GM19238 (cell line): ENCODE results near the gene IVD.

Experiments
- DNase-seq: peaks from one replicate; pipeline ENCODE4 v3.0.0; 2011; ENCODE audit warnings: low spot score; ENCODE audit not compliant: insufficient read length

IVD gene

DNA sequence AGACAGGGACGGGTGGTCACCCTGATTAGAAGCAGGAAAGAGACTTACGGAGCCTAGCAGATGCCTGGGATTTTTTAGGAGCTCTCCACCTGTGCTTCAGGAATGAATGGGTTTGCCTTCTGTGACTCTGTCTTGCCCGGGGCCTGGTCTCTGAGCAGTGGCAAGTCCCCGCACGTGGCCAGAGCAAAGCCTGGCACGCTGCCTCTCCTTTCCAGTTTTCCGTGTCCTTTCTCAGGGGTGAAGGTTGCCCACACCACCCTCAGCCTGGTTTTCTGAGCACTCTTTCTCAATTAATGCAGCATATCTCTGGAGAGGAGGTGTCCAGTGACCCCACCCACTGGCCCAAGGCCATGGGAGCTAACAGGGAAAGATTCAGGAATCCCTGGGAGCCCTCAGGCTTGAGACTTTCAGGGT is 50.7 kb downstream of the IVD start:
- no peak for DNase-seq

DNA sequence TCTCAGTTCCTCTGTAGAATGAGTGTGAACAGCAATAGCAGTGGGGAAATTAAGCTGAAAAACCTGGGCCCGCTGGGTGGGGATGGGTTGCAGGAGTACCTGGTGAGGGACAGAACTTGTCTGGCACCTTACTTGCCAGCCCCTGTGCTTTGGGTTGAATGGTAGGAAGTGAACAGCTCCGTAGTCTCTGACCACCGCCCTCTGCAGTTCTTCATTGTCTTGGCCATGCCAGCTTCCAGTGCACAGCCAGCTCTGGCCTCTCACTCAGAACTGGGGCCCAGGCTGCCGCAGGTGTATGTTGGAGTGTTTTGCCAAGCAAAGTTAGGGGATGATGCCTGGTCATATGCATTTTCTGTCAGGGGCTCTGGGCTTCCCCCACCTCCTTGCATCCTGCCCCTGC is 51.1 kb downstream of the IVD start:
- no peak for DNase-seq

DNA sequence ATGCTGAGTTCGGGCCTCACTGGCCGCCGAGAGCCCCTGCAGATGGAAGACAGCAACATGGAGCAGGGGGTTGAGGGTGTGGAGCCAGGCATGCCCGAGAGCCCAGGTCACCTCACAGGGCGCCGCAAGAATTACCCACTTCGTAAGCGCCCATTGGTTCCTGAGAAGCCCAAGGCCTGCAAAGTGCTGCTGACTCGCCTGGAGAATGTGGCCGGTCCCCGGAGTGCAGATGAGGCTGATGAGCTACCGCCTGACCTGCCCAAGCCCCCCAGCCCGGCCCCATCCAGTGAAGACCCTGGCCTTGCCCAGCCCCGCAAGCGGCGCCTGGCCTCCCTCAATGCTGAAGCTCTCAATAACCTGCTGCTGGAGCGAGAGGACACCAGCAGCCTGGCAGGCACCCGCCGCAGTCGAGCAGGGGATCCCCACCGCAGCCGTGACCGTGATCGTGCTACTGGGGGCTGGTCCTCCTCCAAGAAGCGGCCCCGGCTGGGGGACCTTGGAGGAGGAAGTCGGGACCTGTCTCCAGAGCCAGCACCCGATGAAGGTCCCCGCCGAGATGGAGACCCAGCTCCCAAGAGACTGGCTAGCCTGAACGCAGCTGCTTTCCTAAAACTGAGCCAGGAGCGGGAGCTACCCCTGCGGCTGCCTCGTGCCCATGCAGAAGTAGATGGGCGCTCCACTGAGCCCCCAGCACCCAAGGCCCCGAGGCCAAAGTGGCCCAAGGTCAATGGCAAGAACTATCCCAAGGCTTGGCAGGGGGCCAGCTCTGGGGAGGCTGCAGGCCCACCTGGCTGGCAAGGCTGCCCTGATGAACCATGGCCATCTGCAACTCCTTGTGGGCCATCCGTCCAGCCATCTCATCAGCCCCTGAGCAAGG is 53.1 kb downstream of the IVD start:
- DNase-seq: no peak

DNA sequence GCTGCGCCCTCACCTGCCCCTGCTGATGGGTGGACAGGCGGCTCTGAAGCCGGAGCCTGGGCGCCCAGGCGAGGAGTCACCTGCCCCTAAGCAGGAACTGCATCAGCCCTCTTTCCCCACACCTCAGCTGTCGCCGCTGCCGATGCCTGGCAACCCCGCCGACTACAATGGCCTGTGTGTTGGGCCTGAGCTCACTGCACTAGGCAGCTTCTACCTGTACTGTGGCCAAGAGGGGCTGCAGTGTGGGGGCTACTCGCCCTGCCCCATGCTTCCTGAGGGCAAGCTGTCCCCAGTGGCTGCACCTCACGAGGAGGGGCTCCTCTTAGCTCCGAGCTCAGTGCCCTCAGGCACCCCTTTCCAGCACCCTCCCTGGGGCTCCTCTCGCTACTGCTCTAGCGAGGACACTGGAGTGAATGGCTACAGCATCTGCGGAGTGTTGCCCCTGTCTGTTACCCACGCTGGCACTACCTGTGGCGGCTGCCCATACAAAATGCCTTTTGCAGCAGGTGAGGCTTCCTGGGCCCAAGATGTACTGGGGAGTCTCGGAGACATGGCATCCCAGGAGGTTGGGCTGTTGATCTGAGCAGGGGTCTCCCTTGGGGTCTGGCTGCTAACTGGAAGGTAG is 53.9 kb downstream of the IVD start:
- DNase-seq: no peak

DNA sequence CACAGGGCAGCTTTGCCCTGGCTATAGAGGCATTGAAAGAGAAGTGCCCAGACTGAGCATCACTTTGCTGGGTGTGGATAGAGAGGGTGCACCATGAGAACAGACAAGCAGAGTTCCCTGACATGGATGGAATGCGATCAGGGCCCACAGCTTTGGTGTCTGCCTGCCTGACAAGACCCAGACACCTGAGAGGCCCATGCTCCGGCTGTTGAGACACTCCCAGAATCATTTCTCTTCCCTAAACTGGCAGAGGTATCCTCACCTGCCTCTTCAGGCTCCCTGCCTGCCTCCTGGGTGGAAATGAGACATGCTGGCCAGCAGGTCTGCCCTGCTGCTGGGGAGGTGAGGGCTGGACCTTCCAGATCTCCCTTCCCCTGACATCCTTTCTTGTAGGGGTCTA is 54.8 kb downstream of the IVD start:
- no peak for DNase-seq

DNA sequence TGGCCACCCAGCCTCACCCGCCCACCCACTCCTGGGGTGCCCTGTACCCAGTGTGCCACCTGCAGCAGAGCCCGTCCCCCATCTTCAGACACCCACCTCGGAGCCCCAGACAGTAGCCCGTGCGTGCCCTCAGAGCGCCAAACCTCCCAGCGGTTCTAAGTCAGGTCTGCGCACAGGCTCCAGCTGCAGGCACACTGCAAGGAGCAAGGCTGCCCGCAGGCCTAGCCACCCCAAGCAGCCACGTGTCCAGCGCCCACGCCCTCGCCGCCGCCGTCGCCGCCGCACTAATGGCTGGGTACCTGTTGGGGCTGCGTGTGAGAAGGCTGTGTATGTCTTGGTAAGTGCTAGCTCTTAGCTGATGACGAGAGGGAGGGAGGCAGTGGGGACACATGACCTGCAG is 56.4 kb downstream of the IVD start:
- DNase-seq: no peak

DNA sequence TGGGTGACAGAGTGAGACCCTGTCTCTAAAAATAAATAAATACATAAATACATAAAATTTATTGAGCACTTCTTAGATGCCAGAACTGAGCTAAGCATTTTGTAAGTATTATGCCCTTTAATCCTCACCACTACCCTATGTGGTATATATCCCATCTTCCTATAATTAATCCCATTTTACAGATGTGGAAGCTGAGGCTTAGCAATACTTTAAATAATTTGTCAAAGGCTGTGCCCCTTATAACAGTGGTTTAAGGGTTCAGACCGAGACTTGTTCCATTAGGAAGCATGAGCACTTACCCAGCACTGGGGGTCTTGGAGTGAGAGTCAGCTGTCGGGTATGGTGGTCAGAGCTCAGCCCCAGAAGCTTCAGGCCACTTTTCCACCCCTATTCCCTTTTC is 57.7 kb downstream of the IVD start:
- DNase-seq: no peak

DNA sequence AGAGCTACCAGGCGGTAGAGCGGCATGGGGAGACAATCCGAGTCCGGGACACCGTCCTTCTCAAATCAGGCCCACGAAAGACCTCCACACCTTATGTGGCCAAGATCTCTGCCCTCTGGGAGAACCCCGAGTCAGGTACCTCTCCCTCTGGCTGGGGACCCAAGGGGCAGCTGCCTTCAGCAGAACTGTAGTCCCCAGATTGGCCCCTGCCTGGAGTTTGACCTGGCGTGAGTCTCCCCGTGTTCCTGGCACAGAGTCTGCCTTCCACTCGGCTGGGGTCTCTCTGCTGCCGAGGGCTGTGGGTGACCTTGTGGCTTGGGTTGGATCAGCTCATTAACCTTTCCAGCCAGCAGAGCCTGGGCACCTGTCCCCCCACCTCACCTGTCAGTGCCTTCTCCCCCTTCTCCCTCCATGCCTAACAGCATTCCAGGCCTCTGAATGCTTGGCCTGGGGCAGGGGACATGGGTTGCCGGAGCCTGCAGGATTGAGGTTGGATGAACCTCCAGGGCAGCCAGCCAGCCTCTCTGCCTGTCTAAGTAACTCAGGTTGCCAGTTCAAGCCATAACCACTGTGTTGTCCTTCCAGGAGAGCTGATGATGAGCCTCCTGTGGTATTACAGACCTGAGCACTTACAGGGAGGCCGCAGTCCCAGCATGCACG is 58.4 kb downstream of the IVD start:
- no peak for DNase-seq

DNA sequence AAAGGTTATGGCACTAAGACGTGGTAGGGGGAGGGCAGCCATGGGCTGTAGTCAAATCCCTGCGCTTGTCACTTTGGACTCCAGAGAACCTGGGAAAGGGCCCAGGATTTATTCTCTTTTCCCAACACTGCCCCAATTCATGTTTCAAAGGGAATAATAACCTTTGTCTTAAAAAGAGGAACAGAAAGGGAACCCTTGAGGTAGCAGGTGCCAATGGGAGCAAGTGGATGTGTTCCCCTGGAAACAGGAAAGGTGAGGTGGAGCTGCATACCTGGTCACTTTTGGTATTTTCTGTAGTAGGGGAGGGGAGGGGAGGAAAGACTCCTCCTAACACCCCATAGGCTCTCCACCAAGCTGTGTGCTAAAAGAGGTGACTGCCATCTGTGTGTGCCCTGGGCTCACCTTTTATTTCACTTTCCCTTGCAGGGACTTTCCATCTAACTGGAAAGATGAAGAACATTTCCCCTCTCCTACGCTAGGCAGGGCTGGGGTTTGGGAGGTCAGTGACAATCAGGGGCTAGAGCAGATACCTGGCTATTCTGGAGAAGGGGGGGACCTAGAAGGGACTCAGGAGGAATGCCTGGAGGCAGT is 59.1 kb downstream of the IVD start:
- DNase-seq: no peak

DNA sequence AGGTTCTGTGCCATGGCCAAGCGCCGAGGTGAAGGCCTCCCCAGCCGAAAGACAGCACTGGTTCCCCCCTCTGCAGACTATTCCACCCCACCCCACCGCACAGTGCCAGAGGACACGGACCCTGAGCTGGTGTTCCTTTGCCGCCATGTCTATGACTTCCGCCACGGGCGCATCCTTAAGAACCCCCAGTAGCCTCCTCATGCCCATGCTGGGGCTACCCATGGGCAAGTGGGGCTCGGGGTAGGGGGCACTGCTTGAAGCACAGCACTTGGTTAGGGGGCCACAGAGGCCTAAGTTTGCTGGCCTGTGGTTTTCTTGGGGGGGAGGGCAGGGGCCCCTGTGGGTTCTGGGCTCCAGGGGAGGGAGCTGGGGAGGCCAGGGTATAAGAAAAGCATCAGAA is 60.3 kb downstream of the IVD start:
- DNase-seq: no peak

DNA sequence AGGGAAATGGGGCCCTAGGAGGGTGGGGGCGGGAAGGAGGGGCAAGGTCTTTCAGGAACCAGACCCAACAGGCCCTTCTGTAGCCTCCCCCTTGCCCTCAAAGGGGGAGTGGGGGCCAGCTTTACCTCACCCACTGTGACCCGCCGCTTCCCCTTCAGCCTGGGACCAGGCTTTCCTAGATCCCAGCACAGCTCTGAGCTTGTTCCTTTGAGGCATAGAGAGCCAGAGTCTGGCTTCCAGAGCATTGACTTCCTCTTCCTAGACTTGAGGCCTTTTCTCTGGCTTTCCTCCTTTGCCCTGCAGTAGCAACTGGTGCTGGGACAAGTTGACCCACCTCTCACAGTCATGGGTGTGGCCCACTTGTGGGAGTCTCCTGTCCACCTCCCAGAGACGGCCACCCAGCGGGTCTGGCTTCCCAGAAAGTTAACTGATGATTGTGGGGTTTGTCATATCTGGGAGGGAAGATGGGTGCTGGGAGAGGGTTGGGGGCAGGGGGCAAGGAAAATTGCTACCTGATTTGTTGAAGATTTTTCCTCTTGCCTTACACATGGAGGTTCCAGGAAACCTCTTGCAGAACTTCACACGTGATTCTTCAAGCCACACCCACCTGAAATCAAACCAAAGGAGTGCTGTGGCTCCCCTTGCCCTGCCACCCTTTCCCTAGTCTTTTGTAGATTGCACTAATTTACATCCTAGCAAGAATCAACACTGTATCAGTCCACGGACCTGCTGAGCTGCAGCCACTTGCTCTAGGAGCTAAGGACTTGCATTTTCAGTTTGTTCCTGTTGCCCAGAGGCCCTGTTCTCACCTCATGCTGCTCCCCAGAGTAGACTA is 61.0 kb downstream of the IVD start:
- DNase-seq: no peak

DNA sequence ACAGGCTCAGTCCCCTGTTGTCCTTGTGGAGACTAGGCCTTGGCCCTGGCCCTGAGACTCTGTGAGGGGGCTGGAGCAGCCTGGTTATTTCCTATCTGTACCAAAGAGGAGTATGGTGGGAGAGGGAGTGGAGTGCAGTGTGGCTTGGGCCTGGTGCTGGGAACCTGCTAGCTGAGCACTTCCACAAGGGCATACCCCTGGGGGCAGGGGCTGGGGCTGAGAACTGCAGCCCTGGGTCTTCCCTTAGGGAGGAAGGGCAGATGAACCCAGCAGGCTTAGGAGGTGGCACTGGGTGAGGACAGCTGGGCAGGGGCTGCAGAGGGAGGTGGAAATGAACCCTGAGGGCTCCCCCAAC is 61.6 kb downstream of the IVD start:
- DNase-seq: no peak

DNA sequence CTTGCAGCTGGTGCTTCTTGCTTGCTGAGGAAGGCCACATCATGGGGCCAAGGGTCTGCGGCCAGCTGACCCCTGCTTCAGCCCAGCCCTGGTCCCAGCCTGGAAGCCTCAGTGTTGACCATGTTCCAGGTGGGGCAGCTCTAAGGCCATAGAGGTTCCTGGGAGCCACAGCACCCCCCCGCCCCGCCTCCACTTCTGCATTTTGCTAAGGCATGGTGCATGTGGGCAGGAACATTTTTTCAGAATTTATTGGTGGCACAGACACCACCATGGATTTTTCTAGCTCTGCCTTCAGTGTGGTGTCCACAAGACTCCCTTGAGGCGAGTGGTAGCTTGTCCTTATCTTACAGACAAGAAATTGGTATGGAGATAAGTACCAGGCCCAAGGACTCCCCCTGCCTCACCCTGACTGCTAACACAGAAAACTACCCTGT is 63.3 kb downstream of the IVD start:
- DNase-seq: no peak

DNA sequence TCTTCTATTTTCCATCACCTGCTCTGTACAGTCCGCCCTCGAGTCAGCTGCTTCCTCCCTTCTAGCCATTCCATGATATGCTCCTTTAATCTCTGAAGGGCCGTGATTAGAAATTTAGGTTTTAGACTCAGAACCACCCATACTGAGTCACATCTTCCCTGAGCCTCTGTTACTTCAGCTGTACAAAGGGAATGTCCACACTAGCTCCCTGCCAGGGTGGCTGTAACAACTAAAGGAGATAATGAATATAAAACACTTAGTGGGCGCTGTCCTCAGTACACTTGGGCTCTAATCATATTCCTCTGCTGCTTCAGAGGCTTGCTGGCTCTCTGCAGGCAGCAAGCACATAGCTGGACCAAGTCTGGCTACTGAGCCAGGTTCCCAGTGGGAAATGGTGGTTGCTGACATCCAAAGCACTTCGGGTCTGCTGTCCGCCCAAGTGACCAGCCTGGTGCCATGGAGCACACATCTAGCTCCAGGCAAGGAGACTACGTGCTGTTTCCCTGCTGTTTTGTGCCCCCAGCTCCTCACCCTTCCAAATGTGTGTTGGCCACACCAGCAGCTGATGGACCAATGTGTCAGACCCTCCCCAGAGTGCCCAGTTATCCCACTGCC is 64.3 kb downstream of the IVD start:
- DNase-seq: no peak

DNA sequence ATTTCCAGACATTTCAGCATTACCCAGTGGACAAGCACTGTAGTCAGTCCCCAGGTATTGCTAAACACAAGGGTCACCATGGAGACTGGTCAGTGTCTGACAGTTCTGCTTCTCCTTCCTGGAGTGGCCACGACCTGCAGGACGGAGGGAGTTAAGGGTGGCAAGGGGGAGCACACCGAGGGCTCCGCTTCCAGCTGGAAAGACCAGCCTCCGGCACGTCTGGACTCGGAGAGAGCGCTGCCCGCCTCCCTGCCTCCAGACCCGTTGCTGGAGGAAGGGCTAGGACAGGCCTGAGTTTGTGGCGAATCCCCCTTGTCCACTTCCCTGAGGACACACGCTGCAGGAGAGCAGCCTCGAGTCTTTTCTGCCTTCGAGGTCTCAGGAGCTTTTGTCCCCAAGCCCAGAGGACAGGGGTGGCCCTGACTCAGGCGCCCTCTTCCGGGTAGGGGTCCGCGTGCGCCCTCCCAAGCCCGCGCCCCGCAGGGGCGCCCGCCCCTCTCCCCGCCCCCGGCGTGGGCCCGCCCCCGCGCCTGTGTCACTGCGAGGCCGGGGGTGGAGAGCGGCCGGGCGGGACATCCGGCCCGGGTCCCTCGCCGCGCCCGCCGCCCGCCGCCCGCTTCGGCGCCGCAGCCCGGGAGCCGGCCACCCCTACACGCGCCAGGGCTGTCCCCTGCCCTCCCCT is 65.0 kb downstream of the IVD start, which contains the start of gene CHST14:
Gene CHST14, plus strand, starts transcription at position 562 of the 682 bp plus-strand sequence. CDS start 230 bp downstream, outside the sequence.
- peak; percentile 88 for DNase-seq
